ENCODE measurements around the gene OPRL1.
A peak's percentile ranks its signal among the peaks of the same experiment; 100 is the strongest.

OPRL1 gene

DNA sequence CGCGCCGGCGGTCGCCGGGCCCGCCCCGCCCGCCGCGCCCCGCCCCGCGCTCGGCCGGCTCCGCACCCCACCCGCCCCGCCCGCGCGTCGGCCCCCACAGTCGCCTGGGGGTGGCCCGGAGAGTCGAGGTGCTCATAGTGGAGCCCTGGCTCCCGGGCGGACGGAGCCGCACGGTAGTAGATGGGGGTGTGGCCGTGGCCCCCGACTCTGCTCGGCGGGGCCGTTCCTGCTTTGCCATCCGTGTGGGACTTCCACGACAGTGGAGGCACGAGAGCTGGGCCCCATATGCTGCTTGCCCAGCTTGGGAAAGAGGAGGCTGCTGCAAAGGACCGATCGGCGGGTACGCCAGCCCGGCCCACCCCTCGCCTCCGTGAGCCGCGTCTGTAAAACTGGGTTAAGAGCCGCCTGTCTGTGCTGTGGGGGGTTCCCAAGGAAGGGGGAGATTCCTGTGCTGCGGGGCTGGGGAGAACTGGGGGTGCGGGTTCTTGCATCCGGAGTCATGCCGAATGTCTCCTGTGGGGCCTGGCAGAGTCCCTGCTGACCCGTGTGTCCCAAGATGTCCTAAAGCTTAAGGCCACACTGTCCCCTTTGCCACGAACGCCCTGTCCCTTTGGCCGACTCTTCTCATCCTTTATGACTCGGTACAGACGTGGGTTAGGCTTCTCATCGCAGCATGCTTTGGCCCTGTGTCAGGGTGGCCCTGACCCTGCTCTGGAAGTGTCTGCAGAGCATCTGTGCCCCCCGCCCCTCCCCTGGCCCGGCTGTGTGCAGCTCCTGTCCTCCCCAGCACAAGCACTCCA lies at the start of gene OPRL1:
Gene OPRL1 (plus strand): TSS at position 70 of the 800 bp plus-strand sequence. CDS start 12,639 bp downstream, outside the sequence.
- no peak for DNase-seq

DNA sequence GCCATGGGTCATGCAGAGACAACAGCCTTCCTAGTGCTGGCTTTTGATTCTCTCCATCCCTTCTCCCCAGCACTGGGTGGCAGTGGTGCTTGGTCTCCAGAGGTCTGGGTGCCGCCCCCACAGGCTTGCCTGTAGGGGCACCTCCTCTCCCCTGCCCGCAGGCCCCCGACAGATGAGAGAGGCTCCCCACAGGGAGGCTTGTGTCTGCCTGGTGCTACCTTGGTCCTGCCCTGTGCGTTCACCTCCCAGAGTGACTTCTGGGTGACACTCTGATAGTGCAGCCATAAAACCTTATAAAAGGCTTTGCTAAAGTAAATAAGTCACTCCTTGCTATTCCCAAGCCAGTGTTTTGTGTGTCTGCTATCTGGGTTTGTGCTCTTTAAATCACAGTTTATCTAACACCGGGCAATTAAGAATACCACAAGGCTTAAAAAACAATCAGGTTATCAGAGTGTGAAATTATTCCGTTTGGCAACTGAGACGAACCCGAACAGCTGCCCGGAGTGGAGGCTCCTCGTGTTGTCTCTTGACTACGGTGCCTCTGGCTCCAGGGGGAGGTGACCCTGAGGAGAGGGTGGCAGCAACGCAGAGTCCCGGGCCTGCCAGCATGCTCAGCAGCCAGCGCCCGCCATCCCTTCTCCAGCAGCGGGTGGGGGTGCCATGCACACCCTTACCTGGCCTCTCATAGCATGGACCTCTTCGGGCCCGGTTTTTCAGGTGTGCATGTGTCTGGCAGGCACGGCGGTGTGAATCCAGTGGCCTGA lies 49.3 kb upstream of the OPRL1 start:
- DNase-seq, result no peak

DNA sequence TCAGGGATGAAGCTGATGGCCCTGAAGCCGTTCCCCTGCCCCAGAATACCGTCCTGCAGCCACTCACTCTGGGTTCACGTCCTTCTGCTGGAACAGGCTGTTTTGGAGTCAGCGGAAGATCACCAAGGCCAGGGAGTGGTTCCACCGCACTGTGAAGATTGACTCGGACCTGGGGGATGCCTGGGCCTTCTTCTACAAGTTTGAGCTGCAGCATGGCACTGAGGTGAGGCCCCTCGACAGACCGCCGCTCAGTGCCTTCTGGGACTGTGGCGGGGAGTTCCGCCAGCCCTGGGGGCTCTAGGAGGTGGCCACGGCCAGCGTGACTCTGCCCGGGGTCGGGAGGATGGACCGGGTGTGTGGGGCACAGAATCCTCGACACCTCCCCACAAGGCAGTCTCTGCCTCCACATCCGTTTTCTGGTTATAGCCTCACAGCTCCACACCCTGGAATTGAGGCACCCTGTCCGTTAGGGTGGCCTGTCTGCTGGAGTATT lies 48.0 kb upstream of the OPRL1 start:
- no peak for DNase-seq

DNA sequence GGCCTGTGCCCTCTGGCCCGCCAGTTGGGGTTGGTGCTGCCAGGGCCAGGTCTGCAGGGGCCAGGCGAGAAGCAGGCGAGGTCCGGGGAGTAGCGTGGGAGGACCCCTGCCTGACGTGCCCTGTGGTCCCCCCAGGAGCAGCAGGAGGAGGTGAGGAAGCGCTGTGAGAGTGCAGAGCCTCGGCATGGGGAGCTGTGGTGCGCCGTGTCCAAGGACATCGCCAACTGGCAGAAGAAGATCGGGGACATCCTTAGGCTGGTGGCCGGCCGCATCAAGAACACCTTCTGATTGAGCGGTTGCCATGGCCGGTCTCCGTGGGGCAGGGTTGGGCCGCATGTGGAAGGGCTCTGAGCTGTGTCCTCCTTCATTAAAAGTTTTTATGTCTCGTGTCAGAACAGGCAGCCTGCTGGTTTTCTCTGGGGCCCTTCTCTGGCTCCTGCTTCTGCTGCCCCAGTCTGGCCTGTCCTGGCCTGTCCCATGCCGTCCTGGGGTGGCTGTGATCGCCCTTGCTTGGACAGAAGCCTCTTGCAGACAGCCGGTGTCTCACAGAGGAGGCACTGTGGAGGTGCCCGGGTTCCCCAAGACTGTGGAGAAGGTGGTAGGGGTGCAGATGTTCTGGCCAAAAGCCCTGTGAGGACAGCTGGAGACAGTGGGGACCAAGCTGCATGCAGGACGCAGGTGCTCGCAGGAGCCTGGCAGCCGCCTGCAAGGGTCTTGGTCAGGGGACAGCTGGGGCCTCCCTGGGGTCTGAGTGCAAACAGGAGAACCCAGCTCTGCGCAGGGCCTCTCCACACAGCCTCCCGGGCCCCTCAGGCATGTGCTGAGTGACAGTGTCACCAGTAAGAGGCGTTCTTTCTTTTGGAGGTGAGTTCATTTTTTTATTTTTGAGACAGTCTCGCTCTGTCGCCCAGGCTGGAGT lies 46.9 kb upstream of the OPRL1 start:
- no peak for DNase-seq

DNA sequence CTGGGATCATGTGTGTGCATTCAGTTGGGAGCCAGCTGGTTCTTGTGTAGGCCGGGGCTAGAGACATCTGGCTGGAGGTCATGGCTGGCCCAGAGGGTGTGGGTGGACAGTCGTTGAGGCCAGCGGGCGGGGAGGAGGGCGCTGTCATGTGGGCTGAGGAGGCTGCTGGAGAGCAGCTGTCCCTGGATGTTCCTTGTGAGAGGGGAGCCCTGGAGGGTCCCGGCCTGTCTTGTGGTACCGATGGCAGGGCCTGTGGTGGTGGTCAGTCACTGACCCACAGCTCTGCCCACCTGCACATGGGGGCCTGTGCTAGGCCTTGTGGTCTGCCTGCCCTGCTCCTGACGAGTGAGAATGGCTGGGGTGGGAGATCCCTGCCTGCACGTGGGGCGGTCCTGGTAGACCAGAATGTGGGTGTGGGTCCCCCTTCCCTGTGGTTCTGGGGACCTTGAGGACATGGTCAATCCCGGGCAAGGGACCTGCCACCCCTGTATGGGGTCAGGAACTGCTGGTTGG lies 45.8 kb upstream of the OPRL1 start:
- DNase-seq, result no peak

DNA sequence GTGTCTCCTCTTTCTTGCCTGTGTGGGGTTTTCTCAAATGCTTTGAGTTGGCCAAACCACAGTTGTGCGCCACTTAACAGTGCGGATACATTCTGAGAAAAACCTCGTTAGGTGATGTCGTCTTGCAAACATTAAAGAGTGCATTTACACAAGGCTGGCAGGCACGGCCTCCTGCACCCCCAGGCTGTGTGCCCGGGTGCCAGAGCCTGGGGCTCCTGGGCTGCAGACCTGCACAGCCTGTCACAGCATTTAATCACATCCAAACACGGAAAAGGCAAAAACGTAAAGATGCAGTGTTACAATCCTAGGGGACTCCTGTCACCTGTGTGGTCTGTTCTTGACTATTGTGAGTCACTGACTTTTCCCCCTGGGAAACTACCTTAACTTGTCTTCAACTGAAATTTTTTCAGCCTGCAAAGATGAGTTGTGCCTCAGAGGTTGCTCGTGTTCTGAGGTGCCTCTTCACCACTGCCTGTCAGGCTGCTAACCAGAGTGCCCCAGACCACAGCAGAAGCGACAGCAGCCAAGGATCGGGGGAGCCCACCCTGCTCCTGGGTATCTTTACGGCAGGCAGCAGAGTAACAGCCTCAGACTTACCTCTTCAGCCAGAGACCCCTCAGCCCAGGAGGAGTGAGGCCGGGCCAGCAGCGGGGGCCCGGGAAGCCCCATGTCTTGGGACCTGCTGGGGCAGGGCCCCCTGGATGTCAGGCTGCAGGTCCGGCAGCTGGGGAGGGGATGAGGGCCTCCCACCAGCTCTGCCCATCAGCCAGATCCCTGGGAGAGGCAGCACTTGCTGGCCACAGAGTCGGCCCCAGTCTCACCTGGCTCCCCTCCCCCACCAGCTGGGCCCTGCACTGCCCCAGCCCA lies 44.6 kb upstream of the OPRL1 start:
- DNase-seq, result no peak

DNA sequence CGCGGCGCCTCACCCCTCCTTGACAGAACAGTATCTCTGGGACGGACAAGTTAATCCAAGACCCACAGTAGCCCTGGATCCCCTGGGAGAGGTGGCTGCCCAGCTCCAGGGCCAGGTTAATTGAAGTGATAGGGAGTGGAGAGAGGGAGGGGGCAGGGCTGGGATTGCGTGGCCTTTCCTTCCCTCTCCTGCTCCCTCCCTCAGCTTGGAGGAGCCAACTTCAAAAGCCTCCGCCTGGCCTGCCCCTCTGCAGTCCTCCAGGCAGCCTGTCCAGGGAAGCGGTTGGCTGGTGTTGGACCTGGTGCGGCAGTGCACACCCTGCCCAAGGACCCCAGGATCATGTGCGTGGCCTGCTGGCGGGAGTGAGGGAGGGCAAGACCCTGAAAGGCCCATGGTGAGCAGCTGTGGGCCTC lies 43.9 kb upstream of the OPRL1 start, which contains the start of gene C20orf204:
Gene C20orf204 (plus strand): TSS at position 250 of the 413 bp plus-strand sequence. CDS start 142 bp downstream, at position 392.
- no peak for DNase-seq

DNA sequence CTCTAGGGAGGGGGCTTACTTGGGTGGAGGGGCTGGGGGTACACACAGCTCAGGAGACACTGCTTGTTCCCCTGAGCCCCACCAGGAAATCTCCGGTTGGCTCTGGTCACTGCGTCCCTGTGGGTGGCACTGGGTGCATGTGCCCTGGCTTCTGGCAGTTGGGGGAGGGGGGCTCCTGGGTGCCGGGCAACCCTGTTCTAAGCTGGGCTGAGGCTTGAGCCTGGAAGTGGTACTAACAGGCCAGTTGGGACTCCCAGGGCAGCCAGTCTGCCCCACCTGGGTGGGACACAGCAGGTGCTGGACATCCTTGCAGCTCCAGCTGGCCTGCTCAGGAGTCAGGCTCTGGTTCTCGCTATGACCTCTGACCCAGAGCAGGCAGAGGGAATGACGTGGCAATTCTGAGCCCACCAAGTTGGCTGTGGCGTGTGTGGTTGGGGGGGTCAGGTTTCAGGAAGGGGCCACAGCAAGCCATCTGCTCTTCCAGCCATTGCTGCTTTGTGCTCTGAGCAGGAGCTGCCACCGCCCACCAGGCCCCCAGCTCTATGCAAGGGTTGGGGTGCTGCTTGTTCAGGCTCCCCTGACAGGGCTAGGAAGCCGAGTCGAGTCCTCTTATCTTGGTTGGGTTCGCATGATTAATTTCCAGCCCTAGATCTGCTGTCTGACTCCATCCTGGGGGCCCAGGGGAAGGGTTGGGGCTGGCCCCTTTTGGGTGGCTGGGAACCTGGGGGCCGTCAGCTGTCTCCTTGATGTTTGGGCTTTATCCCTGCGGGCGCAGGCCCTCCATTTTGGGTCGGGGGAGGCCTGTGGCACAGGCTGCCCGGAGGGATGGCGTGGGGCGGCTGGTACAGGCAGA lies 43.3 kb upstream of the OPRL1 start:
- no peak for DNase-seq

DNA sequence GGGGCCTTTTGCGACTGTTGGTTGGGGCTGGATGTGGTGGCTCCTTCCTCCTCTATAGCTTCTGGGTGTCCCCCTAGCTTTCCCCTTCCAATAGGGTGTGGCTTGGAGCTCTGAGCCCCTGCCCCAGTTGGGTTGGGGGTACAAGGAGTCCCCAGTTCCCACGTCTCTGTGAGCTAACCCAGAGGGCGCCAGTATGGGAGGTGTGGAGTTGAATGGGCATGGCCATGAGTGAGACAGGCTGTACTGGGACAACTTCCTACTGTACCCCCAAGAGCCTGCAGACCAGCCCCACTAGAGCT lies 42.7 kb upstream of the OPRL1 start:
- DNase-seq, result no peak

DNA sequence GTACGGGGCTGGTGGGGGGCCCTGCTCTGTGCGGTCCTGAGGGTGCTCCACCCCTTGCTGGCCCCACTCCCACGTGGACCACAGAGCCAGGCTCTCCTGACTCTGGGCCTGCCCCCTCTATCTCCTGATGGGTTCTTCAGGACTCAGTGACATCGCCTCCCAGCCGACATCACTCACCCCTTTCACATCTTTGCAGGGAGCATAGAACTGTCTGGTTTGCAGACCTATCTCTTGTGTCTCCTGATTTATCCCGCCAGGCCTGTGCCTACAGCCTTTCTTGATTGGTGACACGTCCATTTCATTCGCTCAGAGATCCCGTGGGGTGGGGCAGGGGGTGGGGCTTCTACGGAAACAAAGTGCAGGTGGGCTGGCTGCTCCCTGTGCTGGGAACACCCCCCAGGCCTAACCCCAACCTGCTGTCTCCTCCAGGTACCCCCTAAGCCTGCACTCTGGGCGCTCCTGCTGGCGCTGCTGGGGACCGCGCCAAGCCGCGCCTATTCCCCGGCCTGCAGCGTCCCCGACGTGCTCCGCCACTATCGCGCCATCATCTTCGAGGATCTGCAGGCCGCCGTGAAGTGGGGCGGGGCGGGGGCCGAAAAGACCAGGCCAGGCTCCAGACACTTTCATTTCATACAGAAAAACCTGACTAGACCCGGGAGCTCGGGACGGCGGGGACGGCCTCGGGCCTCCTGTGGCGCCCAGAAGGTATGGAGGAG lies 42.2 kb upstream of the OPRL1 start:
- DNase-seq, result no peak

DNA sequence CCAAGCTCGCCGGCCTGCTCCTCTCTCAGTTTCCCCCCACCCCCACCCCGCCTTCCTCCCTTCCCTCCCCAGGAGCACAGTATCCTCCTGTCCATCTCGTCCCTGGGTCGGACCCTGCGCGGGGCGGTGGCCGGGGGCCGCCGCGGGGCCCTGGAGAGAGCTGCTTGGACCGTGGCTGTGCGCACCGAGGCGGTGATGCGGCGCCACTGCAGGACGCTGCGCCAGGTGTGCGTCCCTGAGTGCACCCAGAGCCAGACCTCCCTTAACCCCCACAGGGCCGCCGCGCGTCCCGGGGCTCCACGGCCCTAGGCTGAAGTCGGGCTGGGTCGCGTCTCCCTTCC lies 41.7 kb upstream of the OPRL1 start:
- no peak for DNase-seq

DNA sequence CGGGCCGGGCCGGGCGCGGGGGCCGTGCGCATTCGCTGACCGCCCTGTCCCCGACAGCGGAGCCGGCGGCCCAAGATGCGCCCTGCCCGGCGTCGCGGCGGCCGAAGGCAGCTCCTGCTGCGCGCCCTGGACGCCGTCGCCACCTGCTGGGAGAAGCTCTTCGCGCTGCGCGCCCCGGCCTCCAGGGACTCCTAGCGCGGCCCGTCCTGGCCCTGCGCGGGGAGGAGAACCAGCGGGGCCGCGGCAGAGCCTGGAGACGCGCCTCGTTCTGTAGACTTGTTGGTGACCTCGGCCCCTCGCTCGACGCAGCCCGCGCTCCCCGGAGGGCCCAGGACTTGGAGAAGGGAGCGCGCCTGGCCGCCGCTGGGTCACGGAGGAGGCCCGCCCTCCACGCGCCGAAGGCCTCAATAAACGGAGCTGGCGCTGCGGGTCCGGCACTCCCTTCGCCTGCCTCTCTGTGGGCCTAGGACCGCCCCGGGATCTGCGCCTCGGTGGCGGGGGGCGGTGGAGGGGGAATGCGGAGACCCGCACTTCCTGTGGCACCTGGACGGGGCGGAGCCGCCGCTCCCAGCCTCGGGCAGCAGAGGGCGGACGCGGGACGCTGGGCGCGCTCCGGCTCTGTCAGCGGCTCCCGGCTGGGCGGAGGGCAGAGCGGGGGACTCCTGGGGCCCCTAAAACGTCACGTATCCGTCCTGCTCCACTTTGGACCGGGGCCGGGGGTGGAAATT lies 41.2 kb upstream of the OPRL1 start:
- DNase-seq, result peak; percentile 31

DNA sequence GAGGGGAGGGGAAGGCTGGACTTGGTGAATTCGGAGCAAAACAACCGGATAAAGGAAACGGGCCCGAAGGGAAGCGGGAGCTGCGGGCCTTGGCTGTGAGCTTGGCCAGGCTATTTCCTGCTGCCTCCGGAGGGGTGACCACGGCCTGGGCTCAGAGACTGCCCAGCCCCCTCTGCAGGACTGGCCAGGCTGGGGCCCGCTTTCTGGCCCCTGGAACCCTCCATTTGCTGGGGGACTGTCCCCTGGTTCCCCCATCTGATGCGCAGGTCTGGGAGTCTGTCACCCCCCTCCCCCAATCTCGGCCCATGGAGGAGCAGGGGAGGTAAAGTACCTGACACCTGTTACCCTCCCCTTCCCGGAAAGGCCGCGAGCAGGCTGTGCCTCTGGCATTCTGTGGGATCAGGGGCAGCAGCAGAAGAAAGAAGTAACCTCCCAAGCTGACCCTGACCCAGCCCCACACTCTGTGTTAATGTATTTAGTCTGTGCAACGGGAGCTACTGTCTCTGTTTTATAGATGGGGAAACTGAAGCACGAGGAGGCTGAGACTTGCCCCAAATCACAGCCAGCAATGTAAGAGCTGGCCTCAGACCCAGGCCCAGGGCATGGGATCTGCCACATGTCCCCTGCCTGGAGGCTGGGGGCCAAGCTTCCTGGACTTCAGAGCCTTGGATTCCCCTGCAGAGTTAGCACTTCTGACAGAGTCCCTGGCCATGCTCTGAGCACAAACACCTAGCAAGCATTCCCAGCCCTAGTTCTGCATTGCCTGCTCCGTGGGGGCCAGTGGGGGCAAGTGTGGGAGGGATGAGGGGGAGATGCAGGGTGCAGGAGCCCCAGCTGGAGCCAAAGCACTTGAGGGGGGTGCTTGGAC lies 40.4 kb upstream of the OPRL1 start:
- no peak for DNase-seq

DNA sequence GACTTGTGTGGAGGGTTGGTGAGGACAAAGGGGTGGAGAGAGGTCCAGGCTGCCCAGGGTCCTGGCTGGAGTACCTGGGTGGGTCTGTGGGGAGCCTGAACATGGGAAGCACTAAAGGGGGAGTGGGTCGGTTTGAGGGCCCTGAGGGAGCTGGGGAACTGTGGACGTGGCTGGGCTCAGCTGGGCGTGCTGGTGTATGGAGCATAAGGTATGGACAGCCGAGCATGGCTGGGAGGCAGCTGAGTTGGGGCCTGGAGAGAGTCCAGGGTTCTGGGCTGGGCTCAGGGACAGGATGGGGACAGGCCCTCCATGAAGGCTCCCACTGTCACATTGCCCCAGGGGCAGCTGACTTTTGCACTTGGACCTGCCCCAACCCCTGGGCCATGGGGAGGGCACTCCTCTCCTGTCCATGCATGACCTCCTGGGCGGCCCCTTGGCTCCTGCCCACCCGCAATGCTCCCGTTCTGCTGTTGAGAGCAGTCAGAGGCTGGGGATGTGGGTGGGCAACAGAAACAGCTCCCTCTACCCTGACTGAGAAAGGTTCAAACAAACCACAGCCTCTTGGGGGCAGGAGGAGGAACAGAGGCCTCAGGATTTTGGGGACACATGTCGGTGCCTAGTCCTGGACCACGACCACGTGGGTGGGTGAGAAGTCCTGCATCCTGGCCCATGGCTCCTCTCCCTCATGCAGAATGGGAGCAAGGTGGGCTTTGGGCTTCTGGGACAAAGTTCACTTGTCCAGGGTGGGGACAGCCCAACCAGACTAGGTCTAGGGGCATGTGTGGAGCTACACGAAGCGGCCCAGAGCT lies 39.4 kb upstream of the OPRL1 start:
- no peak for DNase-seq

DNA sequence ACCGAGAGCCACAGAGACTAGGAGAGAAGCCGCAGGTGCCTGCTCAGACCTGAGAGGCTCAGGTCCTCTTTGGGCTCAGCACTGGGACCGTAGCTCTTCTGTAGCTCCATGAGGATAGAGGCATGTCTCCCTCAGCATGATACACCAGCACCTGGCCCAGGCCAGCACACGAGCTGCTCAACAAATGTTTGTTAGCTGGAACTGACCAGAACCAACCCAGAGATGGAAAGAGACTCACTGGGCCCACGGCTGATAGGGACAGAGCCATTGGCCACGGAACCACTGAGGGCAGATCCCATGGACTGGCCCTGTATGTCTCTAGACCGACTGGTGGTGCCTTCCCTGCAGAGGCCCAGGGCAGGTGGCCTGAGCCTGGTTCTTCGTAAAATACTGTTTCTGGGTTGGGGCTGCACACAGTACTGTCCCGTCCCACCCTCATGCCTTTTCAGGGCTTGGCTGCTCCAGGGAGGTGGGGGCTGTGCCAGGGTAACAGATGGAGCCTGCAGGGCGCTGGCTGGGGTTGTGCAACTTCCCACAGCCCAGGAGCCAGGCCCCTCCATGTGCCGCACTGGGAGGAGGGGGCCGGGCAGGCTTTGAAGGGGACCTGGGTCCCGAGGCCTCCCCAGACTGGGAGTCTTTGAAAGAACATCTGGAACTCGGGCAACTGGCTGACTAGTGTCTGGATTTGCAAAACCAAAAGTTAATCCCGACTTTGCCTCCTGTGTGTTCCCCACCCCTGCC lies 38.7 kb upstream of the OPRL1 start:
- DNase-seq, result no peak

DNA sequence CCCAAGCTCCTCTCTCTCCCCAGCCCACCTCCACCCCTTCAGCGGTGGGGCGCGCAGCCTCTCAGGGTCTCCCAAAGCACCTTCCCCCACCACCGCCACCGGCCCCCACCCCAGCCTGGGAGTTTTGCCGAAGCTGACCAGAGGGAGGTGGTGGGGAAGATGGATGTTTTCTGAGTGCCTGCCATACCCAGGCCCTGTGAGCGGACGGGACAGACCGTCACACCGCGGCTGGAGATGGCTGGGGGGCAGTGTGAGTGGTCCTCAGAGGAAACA lies 38.2 kb upstream of the OPRL1 start:
- no peak for DNase-seq

All from NCI-H2029 (cell line).